Measurements from ENCODE around the gene CENPB. TPM values are rescaled to one million over a fixed set of nuclear protein-coding genes. Genes with fewer than 3 reads are reported as not detected.

CENPB gene
- polyA plus RNA-seq, 1 donor from 2014 or later, result 37.9 TPM

DNA sequence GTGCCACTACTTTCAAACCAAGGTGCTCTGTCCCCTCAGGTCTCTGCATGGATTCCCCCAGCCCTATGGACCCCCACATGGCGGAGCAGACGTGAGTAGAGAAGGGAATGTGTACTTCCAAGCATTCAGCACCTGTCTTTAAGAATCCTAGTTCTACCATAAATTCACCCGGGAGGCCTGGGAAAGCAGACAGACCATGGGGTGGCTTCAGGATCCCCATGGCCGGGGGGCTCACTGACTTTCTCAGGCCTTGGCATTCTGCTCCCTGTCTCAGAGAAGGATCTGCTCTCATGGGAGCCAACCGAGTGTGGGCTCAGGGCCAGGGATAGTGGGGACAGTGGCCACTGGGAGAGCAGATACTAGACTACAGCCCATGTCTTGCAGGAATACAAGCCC lies 11.8 kb upstream of the CENPB start:
- no peak overlapping the region for H3K4me3 ChIP-seq (ENCODE audit: low read length)
- no peaks in the 10 kb centered on the region for H3K36me3 ChIP-seq (ENCODE audit: insufficient read depth, low read length)
- no peak for TF ChIP-seq MXI1 (conservative IDR thresholded peaks at IDR 0.05; ENCODE audit: poor library complexity, severe bottlenecking)
- TF ChIP-seq TAF1 (IDR thresholded peaks at IDR 0.05; ENCODE audit: low read depth), result no peak
- TF ChIP-seq RAD21 (conservative IDR thresholded peaks at IDR 0.05), result no peak
- TF ChIP-seq EZH2 (IDR thresholded peaks at IDR 0.05; ENCODE audit: borderline replicate concordance, insufficient read depth, low read length, poor library complexity, severe bottlenecking), result no peak
- TF ChIP-seq REST (IDR thresholded peaks at IDR 0.05; ENCODE audit: borderline replicate concordance), result no peak
- TF ChIP-seq EP300 (conservative IDR thresholded peaks at IDR 0.05; ENCODE audit: poor library complexity, severe bottlenecking), result no peak
- TF ChIP-seq CTCF (IDR thresholded peaks at IDR 0.05; ENCODE audit: poor library complexity, severe bottlenecking), result no peak
- no peak for TF ChIP-seq POLR2AphosphoS5 (IDR thresholded peaks at IDR 0.05)
- no peak for TF ChIP-seq SMC3 (conservative IDR thresholded peaks at IDR 0.05; ENCODE audit: poor library complexity)
- H3K27ac ChIP-seq (ENCODE audit: low read length), result no peak overlapping the region
- no peaks in the 10 kb centered on the region for H4K20me1 ChIP-seq (ENCODE audit: insufficient read depth)
- H3K9ac ChIP-seq (ENCODE audit: low read length), result no peak overlapping the region
- no peak overlapping the region for H3K4me2 ChIP-seq (ENCODE audit: low read length)
- no peaks in the 10 kb centered on the region for H3K9me2 ChIP-seq (ENCODE audit: insufficient read depth, low read length)
- no peaks in the 10 kb centered on the region for H3F3A ChIP-seq (ENCODE audit: insufficient read depth, low read length, poor library complexity, severe bottlenecking)
- H3K27me3 ChIP-seq (ENCODE audit: insufficient read depth, low read depth, low read length), result no peaks in the 10 kb centered on the region
- no peak overlapping the region for H2AFZ ChIP-seq (ENCODE audit: low read depth, low read length)
- H3K79me2 ChIP-seq (replicated peaks; ENCODE audit: insufficient read depth, low read length), result no peaks in the 10 kb centered on the region
- no peaks in the 10 kb centered on the region for H3K9me3 ChIP-seq (ENCODE audit: low read length)

- no peak overlapping the region for H3K9ac ChIP-seq (ENCODE audit: low read length)
- no peak overlapping the region for H3K4me3 ChIP-seq (ENCODE audit: low read length)
- no peaks in the 10 kb centered on the region for H3K9me2 ChIP-seq (ENCODE audit: insufficient read depth, low read length)
- H4K20me1 ChIP-seq (ENCODE audit: insufficient read depth), result no peaks in the 10 kb centered on the region
- H3K27me3 ChIP-seq (ENCODE audit: insufficient read depth, low read depth, low read length), result no peaks in the 10 kb centered on the region
- H3K27ac ChIP-seq (ENCODE audit: low read length), result no peak overlapping the region
- H3F3A ChIP-seq (ENCODE audit: insufficient read depth, low read length, poor library complexity, severe bottlenecking), result no peaks in the 10 kb centered on the region
- H3K36me3 ChIP-seq (ENCODE audit: insufficient read depth, low read length), result no peaks in the 10 kb centered on the region
- no peak overlapping the region for H3K4me2 ChIP-seq (ENCODE audit: low read length)
- H2AFZ ChIP-seq (ENCODE audit: low read depth, low read length), result no peak overlapping the region
- no peaks in the 10 kb centered on the region for H3K79me2 ChIP-seq (replicated peaks; ENCODE audit: insufficient read depth, low read length)
- TF ChIP-seq TAF1 (IDR thresholded peaks at IDR 0.05; ENCODE audit: low read depth) (no peak), EP300 (conservative IDR thresholded peaks at IDR 0.05; ENCODE audit: poor library complexity, severe bottlenecking) (no peak), SMC3 (conservative IDR thresholded peaks at IDR 0.05; ENCODE audit: poor library complexity) (no peak), EZH2 (IDR thresholded peaks at IDR 0.05; ENCODE audit: borderline replicate concordance, insufficient read depth, low read length, poor library complexity, severe bottlenecking) (no peak), MXI1 (conservative IDR thresholded peaks at IDR 0.05; ENCODE audit: poor library complexity, severe bottlenecking) (no peak), POLR2AphosphoS5 (IDR thresholded peaks at IDR 0.05) (no peak), REST (IDR thresholded peaks at IDR 0.05; ENCODE audit: borderline replicate concordance) (no peak), RAD21 (conservative IDR thresholded peaks at IDR 0.05) (no peak), CTCF (IDR thresholded peaks at IDR 0.05; ENCODE audit: poor library complexity, severe bottlenecking) (no peak)
- no peaks in the 10 kb centered on the region for H3K9me3 ChIP-seq (ENCODE audit: low read length)
These were observed 11.2 kb upstream of the CENPB start for GRCh38 chr20:3797592-3798372.

Data from neural cell (in vitro differentiated cells).